ENCODE measurements around the gene ATP2B3.

The ATP2B3 gene

GRCh38 chrX:153596981-153597750 lies 79.7 kb downstream of the ATP2B3 start:
- DNase-seq (ENCODE audit: low spot score) = no peak
- TF ChIP-seq CTCF (IDR thresholded peaks at IDR 0.05; ENCODE audit: extremely low read depth, missing control alignments) = no peak

GRCh38 chrX:153598541-153599191 lies 81.2 kb downstream of the ATP2B3 start, which contains the start of gene CCNQ:
CCNQ (minus strand) TSS chrX:153599139; CDS start chrX:153599073, 66 bp downstream.
- TF ChIP-seq CTCF (IDR thresholded peaks at IDR 0.05; ENCODE audit: extremely low read depth, missing control alignments) = no peak
- peak; percentile 35 for DNase-seq (ENCODE audit: low spot score)

GRCh38 chrX:153599192-153600031 lies 82.0 kb downstream of the ATP2B3 start:
- no peak for TF ChIP-seq CTCF (IDR thresholded peaks at IDR 0.05; ENCODE audit: extremely low read depth, missing control alignments)
- DNase-seq (ENCODE audit: low spot score) = peak; percentile 97

- DNase-seq (ENCODE audit: low spot score) = no peak
- no peak for TF ChIP-seq CTCF (IDR thresholded peaks at IDR 0.05; ENCODE audit: extremely low read depth, missing control alignments)
Measured at GRCh38 chrX:153600032-153600373, 82.6 kb downstream of the ATP2B3 start.

- no peak for TF ChIP-seq CTCF (IDR thresholded peaks at IDR 0.05; ENCODE audit: extremely low read depth, missing control alignments)
- no peak for DNase-seq (ENCODE audit: low spot score)
Measured at GRCh38 chrX:153600921-153601320, 83.5 kb downstream of the ATP2B3 start.

- TF ChIP-seq CTCF (IDR thresholded peaks at IDR 0.05; ENCODE audit: extremely low read depth, missing control alignments) = no peak
- no peak for DNase-seq (ENCODE audit: low spot score)
Measured at GRCh38 chrX:153601511-153602110, 84.2 kb downstream of the ATP2B3 start.
